GM12891 (cell line): Measurements from ENCODE around the gene JMJD6.

Experiments
- PAX5 ChIP-seq: IDR thresholded peaks from 2 replicates; pipeline ENCODE4 v1.6.1; 2011; ENCODE audit warnings: low read length, moderate library complexity, mild to moderate bottlenecking; ENCODE audit not compliant: insufficient read depth, severe bottlenecking
- POLR2A ChIP-seq: IDR thresholded peaks from 2 replicates; pipeline ENCODE4 v1.6.1; 2011; ENCODE audit warnings: low read depth, low read length, control low read depth
- POLR2AphosphoS5 ChIP-seq: IDR thresholded peaks from 2 replicates; pipeline ENCODE4 v1.6.1; 2011; ENCODE audit warnings: low read depth, low read length, control low read depth
- POU2F2 ChIP-seq: IDR thresholded peaks from 2 replicates; pipeline ENCODE4 v1.6.1; 2011; ENCODE audit warnings: low read depth, mild to moderate bottlenecking, control low read depth, low read length, moderate library complexity
- TAF1 ChIP-seq: IDR thresholded peaks from 2 replicates; pipeline ENCODE4 v1.6.1; 2011; ENCODE audit warnings: low read depth, low read length, control low read depth

DNA sequence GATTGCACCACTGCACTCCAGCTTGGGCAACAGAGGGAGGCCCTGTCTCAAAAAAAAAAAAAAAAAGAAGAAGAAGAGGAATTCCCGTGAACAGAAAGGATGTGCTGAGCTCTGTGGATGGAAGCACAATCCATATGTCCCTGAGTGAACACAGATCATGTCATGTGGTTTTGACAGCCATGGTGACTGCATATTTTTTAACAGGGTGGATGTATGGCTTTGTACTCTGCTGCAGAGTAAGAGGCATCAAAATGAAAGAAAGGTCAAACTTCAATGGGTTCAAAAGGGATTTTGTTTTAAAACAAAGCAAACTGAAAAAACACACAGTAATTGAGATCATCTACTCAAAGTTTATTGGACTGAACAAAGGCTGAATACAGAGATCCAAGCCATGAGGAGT lies 47.2 kb downstream of the JMJD6 start:
- TF ChIP-seq POLR2AphosphoS5, result no peak
- TF ChIP-seq POLR2A, result no peak
- no peak for TF ChIP-seq TAF1
- no peak for TF ChIP-seq PAX5
- no peak for TF ChIP-seq POU2F2
